H9 (cell line): ENCODE data around the gene NKAIN2. TPM values are rescaled to one million over a fixed set of nuclear protein-coding genes. Genes with fewer than 3 reads are reported as not detected.

ENCODE experiments used
- DNase-seq: peaks from one replicate; pipeline ENCODE4 v3.0.0-alpha.2; 2017
- H2AFZ ChIP-seq: one replicate; pipeline ENCODE4 v1.6.1; 2013; ENCODE audit warnings: mild to moderate bottlenecking, low read length, control low read depth, moderate library complexity
- H2AK5ac ChIP-seq: 2 replicates; pipeline ENCODE4 v1.6.1; 2013; ENCODE audit warnings: low read length, control low read depth, mixed read lengths; ENCODE audit not compliant: insufficient read length
- H2BK120ac ChIP-seq: one replicate; pipeline ENCODE4 v1.6.1; 2013; ENCODE audit warnings: low read depth, mild to moderate bottlenecking, low read length, control low read depth, inconsistent platforms; ENCODE audit not compliant: poor library complexity, severe bottlenecking
- H2BK12ac ChIP-seq: 2 replicates; pipeline ENCODE4 v1.6.1; 2013; ENCODE audit warnings: low read length, control low read depth, mixed read lengths, low read depth; ENCODE audit not compliant: insufficient read length
- H2BK15ac ChIP-seq: 2 replicates; pipeline ENCODE4 v1.6.1; 2013; ENCODE audit warnings: low read depth, low read length, control low read depth
- H2BK20ac ChIP-seq: one replicate; pipeline ENCODE4 v1.6.1; 2013; ENCODE audit warnings: low read depth, mild to moderate bottlenecking, low read length, control low read depth, inconsistent platforms; ENCODE audit not compliant: poor library complexity, severe bottlenecking
- H2BK5ac ChIP-seq: 2 replicates; pipeline ENCODE4 v1.6.1; 2013; ENCODE audit warnings: low read length, control low read depth, mixed read lengths; ENCODE audit not compliant: insufficient read length
- H3K14ac ChIP-seq: 2 replicates; pipeline ENCODE4 v1.6.1; 2013; ENCODE audit warnings: low read length, control low read depth; ENCODE audit not compliant: insufficient read depth
- H3K18ac ChIP-seq: 2 replicates; pipeline ENCODE4 v1.6.1; 2013; ENCODE audit warnings: low read depth, mild to moderate bottlenecking, mixed read lengths, low read length, control low read depth; ENCODE audit not compliant: insufficient read length
- H3K23ac ChIP-seq: 2 replicates; pipeline ENCODE4 v1.6.1; 2013; ENCODE audit warnings: low read length, control low read depth, mixed read lengths, low read depth; ENCODE audit not compliant: insufficient read length
- H3K23me2 ChIP-seq: 2 replicates; pipeline ENCODE4 v1.6.1; 2013; ENCODE audit warnings: low read depth, mild to moderate bottlenecking, mixed read lengths, low read length, control low read depth; ENCODE audit not compliant: insufficient read length, poor library complexity, severe bottlenecking
- H3K27ac ChIP-seq: 2 replicates; pipeline ENCODE4 v1.5.1; 2013; ENCODE audit warnings: low read length, control low read depth, mixed read lengths, low read depth; ENCODE audit not compliant: insufficient read length
- H3K27me3 ChIP-seq: 2 replicates; pipeline ENCODE4 v1.6.1; 2013; ENCODE audit warnings: low read length, control low read depth, inconsistent platforms; ENCODE audit not compliant: insufficient read depth
- H3K4ac ChIP-seq: 2 replicates; pipeline ENCODE4 v1.6.1; 2013; ENCODE audit warnings: low read depth, mild to moderate bottlenecking, control low read depth, inconsistent platforms, low read length, moderate library complexity
- H3K4me1 ChIP-seq: 2 replicates; pipeline ENCODE4 v1.6.1; 2013; ENCODE audit warnings: low read length, control low read depth, inconsistent platforms; ENCODE audit not compliant: insufficient read depth
- H3K4me2 ChIP-seq: 2 replicates; pipeline ENCODE4 v1.6.1; 2013; ENCODE audit warnings: low read length, control low read depth, mixed read lengths; ENCODE audit not compliant: insufficient read length, insufficient read depth
- H3K56ac ChIP-seq: 2 replicates; pipeline ENCODE4 v1.6.1; 2013; ENCODE audit warnings: low read depth, mild to moderate bottlenecking, mixed read lengths, low read length, control low read depth; ENCODE audit not compliant: insufficient read length
- H3K79me1 ChIP-seq: 2 replicates; pipeline ENCODE4 v1.6.1; 2013; ENCODE audit warnings: low read depth, mild to moderate bottlenecking, moderate library complexity, low read length, control low read depth, inconsistent platforms; ENCODE audit not compliant: insufficient read depth, poor library complexity, severe bottlenecking
- H3K79me2 ChIP-seq: 2 replicates; pipeline ENCODE4 v1.6.1; 2013; ENCODE audit warnings: low read length, control low read depth, inconsistent platforms; ENCODE audit not compliant: insufficient read depth
- H3K9ac ChIP-seq: 2 replicates; pipeline ENCODE4 v1.6.1; 2013; ENCODE audit warnings: low read length, control low read depth, mixed read lengths; ENCODE audit not compliant: insufficient read length; ENCODE audit errors: extremely low read depth
- H3K9me3 ChIP-seq: one replicate; pipeline ENCODE4 v1.6.1; 2013; ENCODE audit warnings: low read depth, low read length, inconsistent platforms; ENCODE audit not compliant: control insufficient read depth
- H3T11ph ChIP-seq: one replicate; pipeline ENCODE4 v1.6.1; 2013; ENCODE audit warnings: mild to moderate bottlenecking, low read length, control low read depth, inconsistent platforms
- H4K20me1 ChIP-seq: one replicate; pipeline ENCODE4 v1.6.1; 2013; ENCODE audit not compliant: control insufficient read depth, insufficient read length, insufficient read depth
- H4K5ac ChIP-seq: 2 replicates; pipeline ENCODE4 v1.6.1; 2013; ENCODE audit warnings: low read depth, mild to moderate bottlenecking, mixed read lengths, low read length, control low read depth; ENCODE audit not compliant: insufficient read length
- H4K8ac ChIP-seq: replicated peaks from 2 replicates; pipeline ENCODE4 v1.6.1; 2013; ENCODE audit warnings: low read length, control low read depth, mixed read lengths, low read depth; ENCODE audit not compliant: insufficient read length
- H4K91ac ChIP-seq: 2 replicates; pipeline ENCODE4 v1.6.1; 2013; ENCODE audit warnings: low read depth, mild to moderate bottlenecking, moderate library complexity, mixed read lengths, low read length, control low read depth; ENCODE audit not compliant: insufficient read length
- H3K27ac Mint-ChIP-seq, 3 experiments: 2 replicates in 2 of 3; 3 replicates in 1 of 3; pipeline ENCODE4 v1.8.0; 2020 to 2021; ENCODE audit warnings: mixed read lengths in 3 of 3, mild to moderate bottlenecking in 1 of 3, moderate library complexity in 1 of 3
- H3K27me3 Mint-ChIP-seq: 2 replicates; pipeline ENCODE4 v1.8.0; 2021; ENCODE audit warnings: low read depth, mild to moderate bottlenecking, moderate library complexity, mixed read lengths
- H3K36me3 Mint-ChIP-seq, 3 experiments: 2 replicates in 2 of 3; 3 replicates in 1 of 3; pipeline ENCODE4 v1.8.0; 2020 to 2021; ENCODE audit warnings: low read depth in 3 of 3, mixed read lengths in 3 of 3; ENCODE audit not compliant: insufficient read depth in 1 of 3
- H3K4me1 Mint-ChIP-seq, 2 experiments: 2 replicates each; pipeline ENCODE4 v1.8.0; 2020; ENCODE audit warnings: mixed read lengths in 2 of 2
- H3K4me3 Mint-ChIP-seq, 2 experiments: 2 replicates in 1 of 2; 3 replicates in 1 of 2; pipeline ENCODE4 v1.8.0; 2020 to 2021; ENCODE audit warnings: mild to moderate bottlenecking in 2 of 2, mixed read lengths in 2 of 2, moderate library complexity in 1 of 2
- H3K9me3 Mint-ChIP-seq, 2 experiments: 2 replicates in 1 of 2; 3 replicates in 1 of 2; pipeline ENCODE4 v1.8.0; 2020; ENCODE audit warnings: mild to moderate bottlenecking in 2 of 2, mixed read lengths in 2 of 2, moderate library complexity in 1 of 2
- CTCF ChIP-seq: fragments of 200-600 bp; sonication (generic); conservative IDR thresholded peaks from 3 replicates; pipeline ENCODE4 v1.8.0; 2021; ENCODE audit warnings: antibody characterized with exemption, mild to moderate bottlenecking
- WGBS: extraction: QIAGEN DNeasy Blood & Tissue Kit; methylation state at CpG from one replicate; pipeline ENCODE4 v1.1.7; 2013; ENCODE audit warnings: missing lambda C conversion rate, low lambda C conversion rate, mixed read lengths; ENCODE audit not compliant: insufficient read length; ENCODE audit errors: extremely low coverage; 5-methylcytosine and 5-hydroxymethylcytosine counted together
- total RNA-seq: library from RNA; stranded (reverse); gene quantifications from 2 replicates; pipeline ENCODE4 v1.2.1, GENCODE V29; 2021

Gene NKAIN2
- total RNA-seq, 1 experiment from 2014 or later: 0.17 TPM

GRCh38 chr6:124057461-124057860 is 253.8 kb downstream of the NKAIN2 start:
- Histone ChIP-seq H3K79me2 (no peaks in the 10 kb centered on the region), H2AK5ac (no peak overlapping the region), H4K5ac (no peak overlapping the region), H3T11ph (no peak overlapping the region), H3K4me2 (no peak overlapping the region), H2BK20ac (no peak overlapping the region), H3K27ac (no peak overlapping the region), H3K9me3 (no peaks in the 10 kb centered on the region), H2AFZ (no peak overlapping the region), H3K23me2 (no peaks in the 10 kb centered on the region), H3K79me1 (no peaks in the 10 kb centered on the region), H3K14ac (no peak overlapping the region), H3K4me1 (no peaks in the 10 kb centered on the region), H4K91ac (no peak overlapping the region), H3K23ac (no peak overlapping the region), H3K56ac (no peak overlapping the region), H3K4ac (no peak overlapping the region), H2BK120ac (no peak overlapping the region), H3K27me3 (no peaks in the 10 kb centered on the region), H4K8ac (no peak overlapping the region), H3K18ac (no peak overlapping the region), H2BK12ac (no peak overlapping the region), H2BK5ac (no peak overlapping the region), H3K9ac (no peak overlapping the region), H4K20me1 (no peaks in the 10 kb centered on the region), H2BK15ac (no peak overlapping the region)
- Mint-ChIP-seq H3K4me1 (no peaks in the 10 kb centered on the region; a peak in 1 of 4 replicates), H3K4me3 (no peak overlapping the region), H3K27ac (no peak overlapping the region), H3K9me3 (no peaks in the 10 kb centered on the region), H3K27me3 (peaks cover 6% of the 10 kb centered on the region; the same call in 1 of the 2 replicates), H3K36me3 (no peaks in the 10 kb centered on the region)
- DNase-seq: no peak
- TF ChIP-seq CTCF: no peak
- no CpG with 5 or more reads among the region's 2 CpGs for WGBS
